ENCODE measurements around the gene TUBD1. TPM values are rescaled to one million over a fixed set of nuclear protein-coding genes. Genes with fewer than 3 reads are reported as not detected.

The TUBD1 gene
- total and polyA plus RNA-seq, 2 of the 13 experiments (the other 11 are each of a cell fraction or from before 2014, with no cell fraction given): 18.2 to 25.9 TPM

GRCh38 chr17:59842901-59843652 is 49.7 kb downstream of the TUBD1 start (continued):
- TF ChIP-seq HMG20B (CRISPR knock-in tag; conservative IDR thresholded peaks at IDR 0.05) (no peak), ARNT2 (CRISPR knock-in tag; IDR thresholded peaks at IDR 0.05; ENCODE audit: low read depth) (peak; percentile 86), RBM22 (optimal IDR thresholded peaks at IDR 0.05; ENCODE audit: low read length) (peak; percentile 100), NCOA5 (CRISPR knock-in tag; IDR thresholded peaks at IDR 0.05) (0 out of 2 replicates have a peak, but pooled peaks have one; percentile 26), RELA (CRISPR knock-in tag; IDR thresholded peaks at IDR 0.05) (peak; percentile 36; the same call in 1 of the 2 replicates), ZBTB39 (CRISPR knock-in tag; IDR thresholded peaks at IDR 0.05) (0 out of 2 replicates have a peak, but pooled peaks have one; percentile 38), MED1 (CRISPR knock-in tag; IDR thresholded peaks at IDR 0.05) (peak; percentile 85), HNRNPH1 (optimal IDR thresholded peaks at IDR 0.05; ENCODE audit: low read depth, low read length) (no peak), E2F2 (CRISPR knock-in tag; IDR thresholded peaks at IDR 0.05; ENCODE audit: borderline replicate concordance) (no peak), ZNF740 (CRISPR knock-in tag; IDR thresholded peaks at IDR 0.05) (no peak), KLF6 (CRISPR knock-in tag; IDR thresholded peaks at IDR 0.05) (0 out of 2 replicates have a peak, but pooled peaks have one; percentile 4), ZNF343 (CRISPR knock-in tag; IDR thresholded peaks at IDR 0.05) (no peak), ZFP41 (CRISPR knock-in tag; IDR thresholded peaks at IDR 0.05; ENCODE audit: borderline replicate concordance) (no peak), ZMYM2 (CRISPR knock-in tag; IDR thresholded peaks at IDR 0.05) (peak; percentile 97), SRY (CRISPR knock-in tag; IDR thresholded peaks at IDR 0.05) (no peak), PTBP1 (IDR thresholded peaks at IDR 0.05; ENCODE audit: low read depth, low read length, poor library complexity, severe bottlenecking) (no peak), NAIF1 (CRISPR knock-in tag; IDR thresholded peaks at IDR 0.05; ENCODE audit: borderline replicate concordance) (no peak), ZNF777 (CRISPR knock-in tag; IDR thresholded peaks at IDR 0.05) (no peak; the same call in 1 of the 2 replicates), MAFK (conservative IDR thresholded peaks at IDR 0.05 in 1 of 2, IDR thresholded peaks at IDR 0.05 in 1 of 2; ENCODE audit: low read length in 2 of 2) (no peak), MYC (CRISPR knock-in tag; IDR thresholded peaks at IDR 0.05; ENCODE audit: borderline replicate concordance) (peak; percentile 28; the same call in 1 of the 2 replicates), GMEB1 (CRISPR knock-in tag; IDR thresholded peaks at IDR 0.05; ENCODE audit: borderline replicate concordance) (0 out of 2 replicates have a peak, but pooled peaks have one; percentile 33), SRSF1 (optimal IDR thresholded peaks at IDR 0.05; ENCODE audit: low read depth, low read length) (no peak), ZNF20 (CRISPR knock-in tag; IDR thresholded peaks at IDR 0.05) (peak; percentile 65; the same call in 1 of the 2 replicates), ZNF383 (CRISPR knock-in tag; IDR thresholded peaks at IDR 0.05; ENCODE audit: borderline replicate concordance) (peak; percentile 98), AGO2 (optimal IDR thresholded peaks at IDR 0.05; ENCODE audit: low read depth, low read length) (peak; percentile 13)
